GM10248 (cell line): ENCODE measurements around the gene TTC23.

Experiments
- CTCF ChIA-PET: fragments of 300-600 bp; sonication (Branson Sonifier 250); formaldehyde crosslinking; extraction: SDS; loops from one replicate; lab custom pipeline; 2021; ENCODE audit warnings: antibody characterized with exemption; lab: Yijun Ruan, JAX
- POLR2A ChIA-PET: fragments of 350-650 bp; sonication (Branson Sonifier 250); formaldehyde crosslinking; extraction: SDS; loops from one replicate; lab custom pipeline; 2020; ENCODE audit warnings: antibody characterized with exemption; lab: Yijun Ruan, JAX
- DNase-seq: peaks from one replicate; pipeline ENCODE4 v3.0.0; 2012; ENCODE audit errors: extremely low spot score
- CTCF ChIP-seq: IDR thresholded peaks from 2 replicates; pipeline ENCODE4 v1.5.1; 2012; ENCODE audit warnings: mild to moderate bottlenecking, low read depth; ENCODE audit errors: extremely low read depth, missing control alignments, control extremely low read depth

Gene TTC23

GRCh38 chr15:99228120-99228770, 21.1 kb downstream of the TTC23 start:
- CTCF ChIA-PET, result interaction anchor here (0.6 to 2.6 kb wide), 6 partner anchors 9 to 476 kb away, joined by 3 to 6 read pairs (median 4); partner anchors contain the start of gene SYNM
- POLR2A ChIA-PET, result no interaction called here
- no peak for DNase-seq
- TF ChIP-seq CTCF, result no peak

DNA sequence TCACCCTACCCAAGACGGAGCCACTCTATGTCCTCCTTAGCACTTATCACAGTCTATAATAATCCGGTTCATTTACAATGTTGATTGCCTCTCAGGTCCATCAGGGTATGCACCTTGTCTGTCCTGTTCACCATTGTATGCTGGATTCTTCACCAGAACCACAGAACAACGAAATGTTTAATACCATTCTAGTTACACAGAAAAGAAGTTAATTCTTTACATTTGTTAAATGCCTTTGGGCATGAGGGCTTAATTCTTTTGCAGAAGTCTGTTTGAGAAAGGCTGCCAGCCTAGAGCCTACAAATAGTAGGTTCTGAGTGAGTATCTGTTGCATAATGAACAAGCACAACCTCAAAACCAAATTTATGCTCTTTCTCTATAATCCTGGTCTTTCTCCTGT, 22.6 kb downstream of the TTC23 start:
- ChIA-PET POLR2A (no interaction called here), CTCF (interaction anchor here (0.7 to 2.6 kb wide), 4 partner anchors 13 to 478 kb away, joined by 3 to 6 read pairs (median 4); no protein-coding TSS in a partner anchor)
- TF ChIP-seq CTCF, result no peak
- DNase-seq, result no peak

DNA sequence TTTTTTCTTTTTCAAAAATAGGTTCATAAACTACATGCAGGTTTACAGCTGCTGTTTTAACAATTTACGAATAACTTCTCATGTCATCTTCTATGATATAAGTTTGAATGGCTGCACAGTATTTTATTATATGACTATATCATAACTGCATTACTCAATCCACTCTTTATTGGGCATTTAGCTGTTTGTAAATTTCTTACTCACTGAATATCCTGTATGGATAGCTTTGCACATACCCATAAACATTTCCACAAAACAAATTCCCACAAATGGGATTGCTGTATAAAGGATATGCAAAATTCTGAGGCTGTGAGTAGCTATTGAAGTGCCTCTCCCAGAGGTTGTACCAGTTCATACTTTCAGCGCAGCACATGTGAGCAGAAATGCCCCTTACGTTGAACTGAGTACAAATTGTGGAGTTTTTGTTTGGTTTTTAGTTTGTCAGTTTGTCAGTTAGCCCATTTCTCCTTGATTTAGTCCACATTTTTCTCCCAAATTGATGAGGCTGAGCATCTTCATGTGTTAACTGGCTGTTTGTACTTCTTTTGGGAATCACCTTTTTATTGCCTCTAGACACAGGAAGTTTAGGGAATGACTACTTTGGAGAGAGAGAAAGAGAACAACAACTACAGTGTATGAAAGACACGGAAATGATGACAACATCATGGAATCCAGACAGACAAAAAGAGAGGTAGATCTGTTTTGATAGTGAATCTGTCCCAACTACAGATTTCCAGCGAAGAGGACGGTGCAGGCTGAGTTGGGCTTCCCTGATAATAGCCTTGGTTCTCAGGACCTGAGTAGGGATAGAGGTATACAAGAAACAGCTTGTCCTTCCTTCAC, 24.8 kb downstream of the TTC23 start:
- DNase-seq, result no peak
- CTCF ChIA-PET, result interaction anchor here (0.8 to 3.6 kb wide), 8 partner anchors 9 to 530 kb away, joined by 3 to 19 read pairs (median 4); no protein-coding TSS in a partner anchor
- POLR2A ChIA-PET, result no interaction called here
- TF ChIP-seq CTCF, result no peak

GRCh38 chr15:99213187-99213811, 36.1 kb downstream of the TTC23 start:
- peak; percentile 67 for DNase-seq
- POLR2A ChIA-PET, result no interaction called here
- TF ChIP-seq CTCF, result peak; percentile 77
- CTCF ChIA-PET, result interaction anchor here (0.6 to 6.2 kb wide), 20 partner anchors 10 to 607 kb away, joined by 3 to 57 read pairs (median 4); partner anchors contain the start of gene SYNM

DNA sequence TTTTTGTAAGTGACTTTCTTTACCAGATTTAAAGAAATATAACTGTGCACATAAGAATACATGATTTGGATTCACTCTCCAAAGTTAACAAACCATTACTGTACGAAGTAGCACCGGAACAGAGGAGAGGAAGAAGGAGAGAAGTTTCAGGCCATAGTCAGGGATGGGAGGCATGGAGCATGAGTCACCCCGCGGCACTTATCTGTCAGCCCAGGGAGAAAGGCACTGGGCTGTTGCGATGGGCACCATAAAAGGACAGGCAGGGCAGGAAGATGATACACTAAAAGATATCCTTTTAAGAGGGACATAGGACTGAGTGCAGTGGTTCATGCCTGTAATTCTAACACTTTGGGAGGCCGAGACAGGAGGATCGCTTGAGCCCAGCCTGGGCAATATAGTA, 37.0 kb downstream of the TTC23 start:
- DNase-seq, result no peak
- ChIA-PET POLR2A (no interaction called here), CTCF (interaction anchor here (1.0 to 6.2 kb wide), 10 partner anchors 11 to 361 kb away, joined by 3 to 57 read pairs (median 7); partner anchors contain the start of gene SYNM)
- no peak for TF ChIP-seq CTCF

DNA sequence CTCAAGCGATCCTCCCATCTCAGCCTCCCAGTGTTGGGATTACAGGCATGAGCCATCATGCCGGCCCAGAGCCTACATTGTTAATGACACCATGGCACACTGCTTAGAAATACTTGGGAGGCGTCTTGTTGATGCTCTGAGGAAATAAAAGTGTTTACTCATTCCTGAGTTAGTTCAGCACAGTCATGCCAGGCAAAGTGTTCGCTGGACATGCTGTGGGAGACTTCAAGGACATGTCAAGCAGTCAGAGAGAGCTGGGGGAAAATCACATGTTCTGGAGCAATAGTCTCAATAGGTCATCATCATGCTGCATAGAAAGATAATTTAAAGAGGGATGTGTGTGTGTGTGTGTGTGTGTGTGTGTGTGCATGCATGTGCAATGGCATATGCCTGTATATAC, 37.5 kb downstream of the TTC23 start:
- no peak for TF ChIP-seq CTCF
- DNase-seq, result no peak
- ChIA-PET POLR2A (no interaction called here), CTCF (interaction anchor here (1.1 to 6.2 kb wide), 6 partner anchors 9 to 110 kb away, joined by 3 to 57 read pairs (median 4); partner anchors contain the start of gene SYNM)
